ENCODE measurements around the gene OSBPL2.

DNA sequence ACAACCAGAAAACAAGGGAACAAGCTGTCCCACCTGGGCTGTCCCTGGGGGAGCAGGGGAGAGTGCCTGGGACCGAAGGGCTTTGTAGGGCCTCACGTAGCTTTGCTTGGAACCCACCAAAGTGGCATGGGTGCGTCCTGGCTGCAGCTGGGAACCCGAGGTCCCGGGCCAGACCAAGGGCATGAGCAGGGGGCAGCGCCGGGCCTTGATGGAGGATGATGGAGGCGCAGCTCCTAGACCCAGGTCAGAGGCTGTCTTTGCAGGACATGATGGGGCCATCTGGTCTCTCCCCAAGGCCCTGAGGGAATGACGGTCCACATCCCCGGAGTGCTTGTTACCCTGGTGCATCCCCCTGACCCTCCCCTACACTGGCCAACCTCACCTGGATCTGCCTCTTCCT is 7.6 kb upstream of the OSBPL2 start:
- TF ChIP-seq CTCF (IDR thresholded peaks at IDR 0.05 in 8 of 11, conservative IDR thresholded peaks at IDR 0.05 in 3 of 11) (no peak), POLR2A (IDR thresholded peaks at IDR 0.05) (no peak)

Data from spleen (tissue), 7 donors.